Coronary artery (tissue), 2 donors: ENCODE measurements around the gene PARP16.

Source experiments
- DNase-seq: peaks from one replicate; pipeline ENCODE4 v3.0.0-alpha.2; 2017; ENCODE audit warnings: low spot score
- H3K27ac ChIP-seq, 2 donors: fragments of 200-600 bp; sonication (generic); one replicate each; pipeline ENCODE4 v1.5.1; 2016 to 2019
- H3K4me3 ChIP-seq: fragments of 200-600 bp; sonication (generic); 2 replicates; pipeline ENCODE4 v1.5.1; 2016; ENCODE audit warnings: mild to moderate bottlenecking, moderate library complexity
- CTCF ChIP-seq: fragments of 200-600 bp; sonication (generic); IDR thresholded peaks from one replicate; pipeline ENCODE4 v1.5.1; 2019; ENCODE audit warnings: antibody characterized with exemption

PARP16 gene

GRCh38 chr15:65260968-65261367 is 25.7 kb downstream of the PARP16 start:
- Histone ChIP-seq H3K4me3 (no peak overlapping the region), H3K27ac (no peak overlapping the region)
- no peak for DNase-seq
- TF ChIP-seq CTCF, result no peak

- TF ChIP-seq CTCF, result no peak
- peak overlapping the region in 1 of 2 donors; percentile 79 for H3K27ac ChIP-seq
- DNase-seq, result no peak
- no peak overlapping the region for H3K4me3 ChIP-seq
Measured at GRCh38 chr15:65259367-65259797, 27.3 kb downstream of the PARP16 start.

GRCh38 chr15:65258375-65259262 is 28.1 kb downstream of the PARP16 start:
- TF ChIP-seq CTCF, result no peak
- Histone ChIP-seq H3K27ac (peak overlapping the region in 1 of 2 donors; percentile 79), H3K4me3 (no peak overlapping the region)
- no peak for DNase-seq

- DNase-seq, result no peak
- Histone ChIP-seq H3K27ac (no peak overlapping the region), H3K4me3 (no peak overlapping the region)
- TF ChIP-seq CTCF, result no peak
Measured at GRCh38 chr15:65255486-65256140, 31.1 kb downstream of the PARP16 start.

- TF ChIP-seq CTCF, result no peak
- Histone ChIP-seq H3K4me3 (no peak overlapping the region), H3K27ac (peak overlapping the region in 1 of 2 donors; percentile 22)
- no peak for DNase-seq
Measured at GRCh38 chr15:65254758-65255157, 31.9 kb downstream of the PARP16 start.

GRCh38 chr15:65254356-65254755 is 32.3 kb downstream of the PARP16 start:
- no peak for DNase-seq
- H3K27ac ChIP-seq, result peak overlapping the region in 1 of 2 donors; percentile 22
- TF ChIP-seq CTCF, result no peak
- no peak overlapping the region for H3K4me3 ChIP-seq
